NCI-H2029 (cell line): Measurements from ENCODE around the gene MARCHF10.

Experiments
- DNase-seq: peaks from one replicate; lab custom pipeline; 2025; lab: John Stamatoyannopoulos, UW

MARCHF10 gene

DNA sequence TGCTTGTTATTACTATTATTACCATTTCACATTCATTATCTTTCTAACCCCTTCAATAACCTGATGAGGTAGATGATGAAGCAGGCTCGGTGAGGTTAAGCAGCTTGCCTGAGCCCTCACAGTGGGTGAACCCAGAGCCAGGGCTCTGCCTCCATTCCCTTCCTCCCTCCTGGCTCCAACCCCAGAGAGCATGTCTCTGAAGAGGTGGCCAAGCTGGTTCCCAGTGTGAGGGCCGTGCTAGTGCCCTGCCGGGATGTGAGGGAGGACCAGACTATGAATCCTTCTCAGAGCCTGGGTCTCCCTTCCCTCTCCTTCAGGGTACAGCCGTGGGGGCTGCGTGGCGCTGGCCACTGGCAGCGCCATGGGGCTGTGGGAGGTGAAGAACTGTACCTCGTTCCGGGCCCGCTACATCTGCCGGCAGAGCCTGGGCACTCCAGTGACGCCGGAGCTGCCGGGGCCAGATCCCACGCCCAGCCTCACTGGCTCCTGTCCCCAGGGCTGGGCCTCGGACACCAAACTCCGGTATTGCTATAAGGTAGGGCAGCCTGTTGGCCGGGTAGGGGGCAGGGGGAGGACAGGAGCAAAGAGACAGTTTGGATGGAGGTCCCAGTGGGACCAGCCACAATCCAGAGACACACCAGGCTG lies 131.0 kb downstream of the MARCHF10 start:
- no peak for DNase-seq

DNA sequence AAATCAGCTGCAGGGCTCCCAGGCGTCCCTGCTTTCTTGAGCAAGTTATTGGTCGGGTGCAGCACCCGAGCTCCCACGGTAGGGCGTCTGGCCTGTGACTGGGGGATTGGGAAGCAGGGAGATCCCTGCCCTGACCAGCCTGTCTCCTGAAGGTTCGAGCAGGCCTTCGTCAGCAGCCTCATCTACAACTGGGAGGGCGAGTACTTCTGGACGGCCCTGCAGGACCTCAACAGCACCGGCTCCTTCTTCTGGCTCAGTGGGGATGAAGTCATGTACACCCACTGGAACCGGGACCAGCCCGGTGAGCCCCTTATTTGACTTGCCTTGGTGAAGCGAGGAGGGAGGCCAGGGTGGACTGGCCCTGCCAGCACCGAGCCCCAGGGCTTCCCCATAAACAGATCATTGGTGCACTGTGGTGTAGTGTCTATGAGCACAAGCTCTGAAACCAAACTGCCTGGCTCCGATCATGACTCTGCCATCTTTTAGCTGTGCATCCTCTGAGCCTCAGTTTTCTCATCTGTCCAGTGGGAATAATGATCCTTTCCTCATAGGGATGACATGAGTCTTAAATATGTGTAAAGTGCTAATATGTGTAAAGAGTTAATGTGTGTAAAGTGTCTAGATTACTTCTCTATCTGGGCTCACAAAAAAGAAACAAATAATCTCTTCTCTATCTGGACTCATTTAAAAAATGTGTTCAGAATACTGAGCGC lies 131.7 kb downstream of the MARCHF10 start:
- DNase-seq = no peak

DNA sequence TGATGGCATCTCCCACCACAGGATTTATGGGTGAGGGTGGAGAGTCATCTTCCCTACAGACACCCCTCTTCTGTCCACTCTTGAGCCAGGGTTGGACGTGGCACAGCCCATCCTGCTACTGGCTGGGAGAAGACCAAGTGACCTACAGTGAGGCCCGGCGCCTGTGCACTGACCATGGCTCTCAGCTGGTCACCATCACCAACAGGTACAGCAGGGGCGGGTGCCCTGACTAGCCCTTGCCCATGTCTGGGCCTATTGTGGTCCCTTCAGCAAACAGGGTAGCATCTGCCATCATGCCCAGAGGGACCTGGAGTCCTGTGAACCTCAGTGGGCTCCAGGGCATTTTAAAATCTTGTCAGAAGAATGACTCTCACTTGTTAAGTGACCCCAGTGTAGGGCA lies 132.4 kb downstream of the MARCHF10 start:
- no peak for DNase-seq

DNA sequence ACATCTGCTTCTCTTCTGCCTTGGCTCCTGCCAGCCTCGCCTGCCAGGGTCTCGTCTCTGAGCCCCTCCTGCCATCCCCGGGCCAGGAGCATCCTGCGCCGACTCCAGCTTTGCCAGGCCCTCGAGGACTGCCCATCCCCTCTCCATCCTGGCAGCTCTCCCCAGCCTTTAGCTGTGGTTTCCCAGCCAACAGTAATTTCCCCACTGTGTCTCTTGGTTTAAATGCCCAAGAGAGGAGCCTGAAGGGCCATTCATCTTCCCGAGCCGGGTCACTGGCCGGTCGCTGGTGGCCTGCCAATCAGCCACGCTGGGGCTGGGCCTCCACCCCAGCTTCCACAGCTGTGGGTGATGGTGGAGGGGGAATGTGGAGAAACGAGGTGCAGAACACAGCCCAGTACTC lies 132.9 kb downstream of the MARCHF10 start:
- DNase-seq = no peak

DNA sequence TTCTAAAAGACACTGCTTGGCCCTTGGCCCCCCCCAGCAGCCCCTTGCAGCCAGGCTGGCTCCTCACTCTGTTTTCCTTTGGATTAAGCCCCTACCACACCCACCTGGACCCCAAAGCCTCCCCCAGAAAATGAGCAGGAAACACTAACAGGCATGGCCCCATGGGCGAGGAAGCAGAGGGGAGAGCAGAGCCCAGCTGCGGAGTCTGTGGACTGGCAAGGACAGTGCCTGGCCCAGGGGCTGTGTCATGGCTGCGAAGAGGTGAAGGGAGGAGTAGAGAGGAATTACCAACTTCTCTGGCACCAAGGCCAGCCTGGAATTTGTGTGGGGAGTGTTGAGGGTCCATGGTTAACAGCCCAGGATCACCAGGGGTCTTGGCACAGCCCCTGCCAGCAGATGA lies 133.3 kb downstream of the MARCHF10 start:
- DNase-seq = no peak

DNA sequence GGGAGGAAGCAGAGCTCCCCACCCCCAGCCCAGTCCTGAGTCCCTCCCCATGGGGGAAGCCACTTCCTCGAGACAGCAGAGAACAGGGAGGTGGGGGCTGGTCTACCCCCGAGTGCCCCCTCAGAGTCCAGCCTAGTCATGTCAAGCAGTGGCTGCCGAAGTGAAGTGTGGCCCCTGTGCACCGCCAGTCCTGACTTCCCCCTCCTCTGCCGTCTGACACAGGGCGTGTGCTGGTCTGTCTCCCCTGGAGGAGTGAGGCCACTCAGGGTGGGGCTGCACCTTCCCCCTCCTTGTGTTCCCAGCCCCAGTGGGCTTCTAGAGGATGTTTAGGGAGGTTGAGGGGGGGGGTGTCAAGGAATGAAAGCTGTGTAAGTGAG lies 133.8 kb downstream of the MARCHF10 start:
- no peak for DNase-seq

DNA sequence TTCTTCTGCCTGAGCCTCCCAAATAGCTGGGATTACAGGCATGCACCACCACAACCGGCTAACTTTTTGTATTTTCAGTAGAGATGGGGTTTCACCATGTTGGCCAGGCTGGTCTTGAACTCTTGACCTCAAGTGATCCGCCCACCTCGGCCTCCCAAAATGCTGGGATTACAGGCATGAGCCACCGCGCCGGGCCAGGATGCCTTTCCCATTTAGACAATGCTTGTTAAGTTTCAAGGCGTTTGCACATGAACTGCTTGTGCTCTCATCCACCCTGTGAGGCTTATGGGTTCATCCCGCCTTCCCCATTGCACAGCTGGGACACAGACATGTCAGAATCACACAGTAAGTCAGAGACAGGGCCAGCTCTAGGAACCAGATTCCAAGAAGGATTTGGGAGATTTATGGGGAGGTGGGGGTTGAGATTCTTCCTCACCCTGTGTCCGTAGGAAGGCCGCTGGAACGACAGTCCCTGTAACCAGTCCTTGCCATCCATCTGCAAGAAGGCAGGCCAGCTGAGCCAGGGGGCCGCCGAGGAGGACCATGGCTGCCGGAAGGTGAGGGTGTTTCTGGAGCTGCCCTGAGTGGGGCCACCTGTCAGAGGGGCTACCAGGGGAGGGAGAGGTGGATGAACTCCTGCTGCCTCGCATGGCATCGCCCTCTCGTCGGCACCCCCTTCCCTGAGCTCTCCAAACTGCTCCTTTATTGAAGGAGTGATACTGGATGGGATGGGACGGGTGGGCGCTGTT lies 134.3 kb downstream of the MARCHF10 start:
- DNase-seq = no peak

DNA sequence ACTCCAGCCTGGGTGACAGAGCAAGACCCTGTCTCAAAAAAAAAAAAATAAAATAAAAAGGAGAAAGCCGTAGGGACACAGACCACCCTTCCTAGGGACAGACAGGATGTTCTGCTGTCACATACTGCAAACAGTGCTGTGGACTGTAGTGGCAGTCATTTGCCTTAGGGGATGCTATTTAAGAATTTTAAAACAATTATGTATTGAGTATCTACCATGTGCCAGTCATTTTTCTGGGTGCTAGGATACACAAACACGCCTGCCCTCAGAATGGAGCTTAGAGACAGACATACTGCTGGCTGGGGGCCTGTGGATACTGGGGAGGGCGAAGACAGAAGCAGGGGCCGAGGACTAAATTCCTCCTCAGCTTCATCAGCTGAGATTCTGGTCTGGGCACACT lies 135.2 kb downstream of the MARCHF10 start:
- DNase-seq = no peak

DNA sequence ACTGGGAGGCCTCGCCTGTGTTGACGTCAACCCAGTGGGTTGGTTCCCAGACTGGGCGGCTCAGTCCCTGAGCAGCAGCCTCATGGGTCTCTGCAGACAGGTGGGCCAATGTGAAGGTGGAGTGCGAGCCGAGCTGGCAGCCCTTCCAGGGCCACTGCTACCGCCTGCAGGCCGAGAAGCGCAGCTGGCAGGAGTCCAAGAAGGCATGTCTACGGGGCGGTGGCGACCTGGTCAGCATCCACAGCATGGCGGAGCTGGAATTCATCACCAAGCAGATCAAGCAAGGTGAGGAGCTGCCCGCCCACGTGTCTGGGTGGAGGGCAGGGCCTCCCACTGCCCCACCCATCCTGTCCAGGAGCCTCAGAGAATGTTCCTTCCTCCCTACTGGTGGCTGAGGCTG lies 136.6 kb downstream of the MARCHF10 start:
- DNase-seq = peak; percentile 83

DNA sequence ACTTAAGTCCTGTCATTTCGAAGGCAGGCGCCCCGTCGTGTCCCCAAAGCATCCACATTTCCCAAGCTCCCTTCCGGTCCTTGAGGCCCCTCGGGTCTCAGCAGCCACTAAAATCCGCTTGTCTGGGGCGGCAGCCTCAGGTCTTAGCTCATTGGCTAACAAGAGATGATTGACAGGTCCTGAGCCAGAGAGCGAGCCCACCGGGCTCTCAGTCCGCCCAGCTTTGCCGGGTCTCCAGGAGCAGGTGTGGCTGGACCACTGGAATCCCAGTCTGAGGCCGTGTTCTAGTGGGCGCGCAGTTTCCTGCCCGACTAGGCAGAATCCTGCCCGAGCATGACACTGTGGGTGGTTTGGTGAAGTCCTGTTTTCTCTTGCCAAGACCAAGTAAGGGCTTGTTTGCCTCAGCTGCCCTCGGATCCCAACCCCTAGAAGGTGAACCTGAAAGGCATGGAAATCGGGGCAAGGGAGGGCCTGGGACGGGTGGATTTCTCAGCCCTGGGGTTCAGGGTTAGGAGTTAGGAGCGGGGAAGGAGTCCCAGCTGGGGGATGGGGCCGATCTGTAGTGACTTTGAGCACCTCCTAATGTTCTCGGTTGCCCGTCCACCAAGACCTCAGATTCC lies 137.8 kb downstream of the MARCHF10 start:
- DNase-seq = no peak

DNA sequence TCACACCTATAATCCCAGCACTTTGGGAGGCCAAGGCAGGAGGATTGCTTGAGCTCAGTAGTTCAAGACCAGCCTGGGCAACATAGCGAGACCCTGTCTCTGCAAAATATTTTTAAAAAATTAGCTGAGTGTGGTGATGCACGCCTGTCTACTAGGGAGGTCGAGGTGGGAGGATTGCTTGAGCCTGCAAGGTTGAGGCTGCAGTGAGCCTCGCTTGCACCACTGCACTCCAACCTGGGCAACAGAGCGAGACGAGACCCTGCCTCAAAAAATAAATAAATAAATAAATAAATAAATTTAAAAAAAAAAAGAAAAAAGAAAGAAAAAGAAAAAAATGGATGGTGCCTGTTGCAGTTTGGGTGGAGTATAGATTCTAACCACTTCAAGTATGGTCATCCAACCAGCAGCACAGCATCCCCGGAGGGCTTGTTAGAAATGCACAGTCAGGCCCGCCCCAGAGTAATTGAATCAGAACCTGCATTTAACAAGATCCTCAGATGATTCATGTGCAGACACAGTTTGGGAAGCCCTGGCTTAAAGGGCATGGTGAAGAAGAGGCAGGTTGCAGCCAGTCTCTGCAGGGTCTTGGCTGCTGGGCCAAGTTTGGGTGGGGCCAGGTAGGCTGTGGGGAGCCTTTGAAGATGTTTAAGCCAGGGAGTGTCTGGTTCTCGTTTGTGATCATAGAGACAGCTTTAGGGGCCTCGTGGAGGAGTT lies 139.9 kb downstream of the MARCHF10 start:
- no peak for DNase-seq

DNA sequence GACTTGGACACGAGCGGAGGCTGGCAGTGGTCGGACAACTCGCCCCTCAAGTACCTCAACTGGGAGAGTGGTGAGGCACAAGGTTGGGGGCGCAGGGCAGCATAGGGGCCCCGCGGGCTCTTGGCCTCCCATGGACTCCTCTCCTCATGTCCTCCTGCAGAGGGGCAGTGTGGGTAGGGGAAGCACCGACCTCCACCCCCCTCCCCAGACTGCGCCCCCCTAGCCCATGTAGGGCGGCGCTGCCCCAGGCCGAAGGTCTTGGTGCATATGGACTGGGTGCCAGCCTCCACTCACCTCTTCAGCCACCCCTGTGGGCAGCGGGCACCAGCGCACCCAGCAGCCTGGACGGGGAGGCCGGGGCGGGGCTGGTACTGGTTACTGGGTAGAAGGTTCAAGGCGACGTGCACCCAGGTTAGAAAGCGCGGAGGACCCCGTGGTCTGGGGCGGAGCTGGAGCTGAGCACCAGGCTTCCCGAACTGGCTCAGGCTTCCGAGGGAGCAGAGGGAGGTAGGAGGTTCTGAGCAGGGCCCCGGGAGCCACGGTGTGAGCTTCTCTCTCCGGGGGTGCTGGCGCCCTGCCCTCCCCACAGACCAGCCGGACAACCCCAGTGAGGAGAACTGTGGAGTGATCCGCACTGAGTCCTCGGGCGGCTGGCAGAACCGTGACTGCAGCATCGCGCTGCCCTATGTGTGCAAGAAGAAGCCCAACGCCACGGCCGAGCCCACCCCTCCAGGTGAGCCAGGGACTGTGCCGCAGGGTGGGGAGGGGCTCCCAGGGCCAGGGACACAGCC lies 141.1 kb downstream of the MARCHF10 start:
- DNase-seq = no peak

DNA sequence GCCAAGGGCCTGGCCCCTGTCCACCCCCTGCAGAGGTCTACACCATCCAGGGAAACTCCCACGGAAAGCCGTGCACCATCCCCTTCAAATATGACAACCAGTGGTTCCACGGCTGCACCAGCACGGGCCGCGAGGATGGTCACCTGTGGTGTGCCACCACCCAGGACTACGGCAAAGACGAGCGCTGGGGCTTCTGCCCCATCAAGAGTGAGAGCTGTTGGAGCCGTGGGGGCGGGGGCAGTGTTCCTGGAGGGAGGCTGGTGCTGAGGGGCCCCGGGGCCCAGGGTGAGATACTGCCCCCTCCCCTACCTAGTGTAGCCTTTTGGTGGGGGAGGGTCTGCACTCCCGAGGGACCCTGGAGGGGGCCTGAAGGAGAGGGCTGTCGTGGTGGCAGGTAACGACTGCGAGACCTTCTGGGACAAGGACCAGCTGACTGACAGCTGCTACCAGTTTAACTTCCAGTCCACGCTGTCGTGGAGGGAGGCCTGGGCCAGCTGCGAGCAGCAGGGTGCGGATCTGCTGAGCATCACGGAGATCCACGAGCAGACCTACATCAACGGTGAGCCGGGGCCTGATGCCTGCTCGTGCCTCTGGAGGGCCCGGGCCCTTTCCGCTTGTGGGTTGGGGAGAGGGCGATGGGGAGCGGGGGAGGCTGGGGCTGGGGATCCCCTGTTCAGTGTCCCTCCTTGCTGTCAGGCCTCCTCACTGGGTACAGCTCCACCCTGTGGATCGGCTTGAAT lies 141.9 kb downstream of the MARCHF10 start:
- no peak for DNase-seq

DNA sequence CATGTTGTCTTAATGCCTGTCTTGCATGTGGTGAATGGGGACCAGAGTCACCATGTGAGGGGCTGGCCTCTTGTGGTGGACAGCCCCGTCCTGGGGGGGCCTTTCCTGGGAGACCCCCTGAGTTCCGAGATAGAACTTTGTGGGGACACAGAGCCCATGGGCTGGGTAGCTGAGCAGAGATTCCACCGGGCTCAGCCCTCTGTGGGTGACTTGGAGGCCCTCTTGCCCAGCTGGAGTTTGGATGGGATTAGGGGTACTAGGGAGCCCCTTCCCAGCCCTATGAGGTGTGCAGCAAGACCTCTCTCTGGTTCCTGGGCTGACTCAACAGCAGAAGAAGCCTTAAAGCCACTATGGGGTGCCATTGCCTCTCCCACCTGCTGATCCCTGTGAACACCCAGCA lies 142.5 kb downstream of the MARCHF10 start:
- DNase-seq = no peak

DNA sequence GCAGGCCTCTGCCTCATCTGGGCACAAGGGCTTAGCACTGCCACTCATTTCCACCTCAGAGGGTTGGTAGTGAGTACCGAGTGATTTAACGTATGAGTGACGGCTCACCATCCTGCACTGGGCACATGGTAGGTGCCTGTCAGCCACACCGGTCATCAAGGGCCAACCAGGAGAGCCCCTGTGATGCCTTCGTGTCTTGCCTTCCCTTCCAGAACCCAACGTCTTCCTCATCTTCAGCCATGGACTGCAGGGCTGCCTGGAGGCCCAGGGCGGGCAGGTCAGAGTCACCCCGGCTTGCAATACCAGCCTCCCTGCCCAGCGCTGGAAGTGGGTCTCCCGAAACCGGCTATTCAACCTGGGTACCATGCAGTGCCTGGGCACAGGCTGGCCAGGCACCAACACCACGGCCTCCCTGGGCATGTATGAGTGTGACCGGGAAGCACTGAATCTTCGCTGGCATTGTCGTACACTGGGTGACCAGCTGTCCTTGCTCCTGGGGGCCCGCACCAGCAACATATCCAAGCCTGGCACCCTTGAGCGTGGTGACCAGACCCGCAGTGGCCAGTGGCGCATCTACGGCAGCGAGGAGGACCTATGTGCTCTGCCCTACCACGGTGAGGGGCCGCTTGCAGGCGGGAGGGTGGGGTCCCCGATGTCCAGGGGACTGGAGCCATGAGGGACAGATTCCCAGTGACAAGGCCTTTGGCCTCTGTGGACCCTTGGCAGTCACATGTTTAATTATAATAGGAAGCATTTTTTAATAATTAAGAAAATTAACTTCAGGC lies 143.6 kb downstream of the MARCHF10 start:
- DNase-seq = no peak

DNA sequence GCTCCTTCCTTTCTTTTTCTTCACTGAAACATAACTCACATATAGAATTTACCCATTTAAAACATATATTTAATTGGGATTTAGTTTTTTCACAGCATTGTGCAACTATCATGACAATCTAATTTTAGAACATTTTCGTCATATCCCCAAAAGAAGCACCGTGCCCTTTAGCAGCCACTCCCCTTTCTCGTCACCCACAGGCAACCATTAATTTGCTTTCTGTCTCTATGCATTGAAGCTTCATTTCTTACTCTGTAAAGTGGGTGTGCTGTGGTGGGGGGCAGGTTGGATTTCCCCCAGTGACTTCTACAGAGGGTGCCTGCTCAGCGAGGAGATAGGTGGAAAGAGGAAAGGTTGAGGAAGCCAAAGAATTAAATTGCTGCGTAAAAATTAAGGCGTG lies 144.8 kb downstream of the MARCHF10 start:
- DNase-seq = no peak

DNA sequence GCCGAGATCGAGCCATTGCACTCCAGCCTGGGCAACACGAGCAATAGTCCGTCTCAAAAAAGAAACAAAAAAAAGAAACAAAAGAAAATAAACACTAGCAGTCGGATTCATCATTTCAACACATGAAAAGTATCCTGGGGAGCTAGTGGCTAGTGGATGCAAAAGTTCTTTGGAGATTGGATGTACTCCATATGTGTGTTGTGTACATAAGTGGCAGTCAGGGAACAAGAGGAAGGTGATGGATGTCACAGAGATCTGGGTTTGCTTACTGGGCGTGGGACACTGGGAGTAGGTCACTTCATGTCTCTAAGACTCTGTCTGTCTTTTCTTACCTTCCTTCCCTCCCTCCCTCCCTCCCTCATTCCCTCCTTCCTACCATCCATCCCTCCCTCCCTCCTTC lies 145.3 kb downstream of the MARCHF10 start:
- no peak for DNase-seq

DNA sequence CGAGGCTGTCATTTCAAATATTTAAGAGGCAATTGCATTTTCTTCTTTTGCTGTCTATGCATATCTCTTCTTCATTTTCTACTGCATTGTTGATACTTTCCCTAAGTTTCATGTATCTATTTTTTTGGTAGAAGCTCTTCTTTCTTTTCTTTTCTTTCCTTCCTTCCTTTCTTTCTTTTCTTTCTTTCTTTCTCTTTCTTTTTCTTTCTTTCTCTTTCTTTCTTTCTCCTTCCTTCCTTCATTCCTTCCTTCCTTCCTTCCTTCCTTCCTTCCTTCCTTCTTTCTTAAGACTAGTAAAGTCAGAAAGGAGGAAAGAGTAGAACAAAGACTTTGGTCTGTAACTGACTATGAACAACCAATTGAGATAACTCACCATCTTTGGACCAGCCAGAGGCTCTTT lies 146.8 kb downstream of the MARCHF10 start:
- no peak for DNase-seq

DNA sequence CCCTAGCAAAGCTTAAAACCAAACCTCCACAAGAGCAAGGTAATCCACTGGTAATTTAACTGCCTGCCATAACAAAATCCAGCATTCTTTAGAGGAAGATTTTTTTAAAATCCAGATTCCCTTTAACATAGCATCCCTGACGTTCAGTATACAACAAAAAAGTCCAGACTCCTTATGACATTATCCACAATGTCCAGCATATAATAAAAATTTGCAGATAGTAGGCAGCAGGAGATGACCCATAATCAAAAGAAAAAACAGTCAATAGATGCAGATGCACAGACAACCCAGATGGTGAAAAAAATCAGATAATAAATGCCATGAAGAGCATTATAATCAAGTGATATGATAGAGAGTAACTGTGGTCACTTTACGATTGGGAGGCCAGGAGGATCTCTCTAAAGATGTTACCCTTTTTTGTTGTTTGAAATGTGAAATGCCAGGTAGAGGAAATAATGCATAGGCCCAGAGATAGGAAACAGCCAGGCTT lies 147.4 kb downstream of the MARCHF10 start:
- DNase-seq = no peak
